Upper lobe of left lung (tissue), 6 donors: ENCODE measurements around the gene SLC26A9. TPM values are rescaled to one million over a fixed set of nuclear protein-coding genes. Genes with fewer than 3 reads are reported as not detected.
A peak's percentile ranks its signal among the peaks of the same experiment; 100 is the strongest.

ENCODE experiments used
- ATAC-seq, 2 donors: fragments of 200-7000 bp; cut with Tn5 transposase; one replicate each; pipeline ENCODE4 v1.9.1; 2022; ENCODE audit warnings: mild to moderate bottlenecking in 2 of 2, moderate library complexity in 2 of 2; ENCODE audit not compliant: low FRiP score in 2 of 2
- DNase-seq, 2 donors: peaks; one replicate each; pipeline ENCODE4 v3.0.0-alpha.2; 2019 to 2020
- H3K27ac ChIP-seq, 4 donors: fragments of 200-600 bp; sonication (generic); one replicate each; pipeline ENCODE4 v1.5.1; 2016 to 2019
- H3K27me3 ChIP-seq, 4 donors: fragments of 200-600 bp; sonication (generic); one replicate each; pipeline ENCODE4 v1.5.1; 2017 to 2019
- H3K36me3 ChIP-seq, 4 donors: fragments of 200-600 bp; sonication (generic); one replicate each; pipeline ENCODE4 v1.5.1; 2016 to 2019
- H3K4me1 ChIP-seq, 4 donors: fragments of 200-600 bp; sonication (generic); one replicate each; pipeline ENCODE4 v1.5.1; 2018 to 2019
- H3K4me3 ChIP-seq, 4 donors: fragments of 200-600 bp; sonication (generic); one replicate each; pipeline ENCODE4 v1.5.1; 2017 to 2019; ENCODE audit warnings: mild to moderate bottlenecking in 2 of 4, moderate library complexity in 1 of 4
- H3K9me3 ChIP-seq, 4 donors: fragments of 200-600 bp; sonication (generic); one replicate each; pipeline ENCODE4 v1.5.1; 2018 to 2019
- EP300 ChIP-seq, 4 donors: sonication (generic); formaldehyde crosslinking; IDR thresholded peaks; one replicate each; pipeline ENCODE4 v1.5.1; 2017; ENCODE audit warnings: antibody characterized with exemption in 4 of 4, control low read depth in 2 of 4
- POLR2A ChIP-seq, 4 donors: fragments of 450-650 bp; IDR thresholded peaks; one replicate each; pipeline ENCODE4 v1.5.1; 2016 to 2017; ENCODE audit warnings: antibody characterized with exemption in 4 of 4, mild to moderate bottlenecking in 2 of 4
- POLR2AphosphoS5 ChIP-seq, 2 donors: sonication (generic); formaldehyde crosslinking; IDR thresholded peaks; one replicate each; pipeline ENCODE4 v1.5.1; 2017; ENCODE audit warnings: antibody characterized with exemption in 2 of 2
- WGBS, 2 donors: methylation state at CpG; one replicate each; pipeline ENCODE4 v1.1.5; 2017 to 2018; 5-methylcytosine and 5-hydroxymethylcytosine counted together
- total RNA-seq, 6 donors: library from RNA; depleted of rRNA in 4 of 6; stranded (reverse); fragments of >200 nt in 4 of 6; gene quantifications; one replicate each; pipeline versions ENCODE4 v1.1.0 to v1.2.1, GENCODE V29; 2016 to 2021
- TF ChIP-seq, protein P1 (sequence below), 6 experiments: fragments of 450-650 bp in 4 of 6; fragments of 200-600 bp in 2 of 6; sonication (generic) in 2 of 6; IDR thresholded peaks; one replicate each; pipeline ENCODE4 v1.5.1; 2016 to 2019; ENCODE audit warnings: antibody characterized with exemption in 6 of 6
- donor health status: DM: no; HTN: no; CAD: no; lungs with moderate emphysema.
- donor health status: DM: no; HTN: yes; CAD: no; lungs with severe emphysema.

SLC26A9 gene
- total RNA-seq, 6 donors from 2014 or later, result 10.6 to 31.9 (median 20.9) TPM

DNA sequence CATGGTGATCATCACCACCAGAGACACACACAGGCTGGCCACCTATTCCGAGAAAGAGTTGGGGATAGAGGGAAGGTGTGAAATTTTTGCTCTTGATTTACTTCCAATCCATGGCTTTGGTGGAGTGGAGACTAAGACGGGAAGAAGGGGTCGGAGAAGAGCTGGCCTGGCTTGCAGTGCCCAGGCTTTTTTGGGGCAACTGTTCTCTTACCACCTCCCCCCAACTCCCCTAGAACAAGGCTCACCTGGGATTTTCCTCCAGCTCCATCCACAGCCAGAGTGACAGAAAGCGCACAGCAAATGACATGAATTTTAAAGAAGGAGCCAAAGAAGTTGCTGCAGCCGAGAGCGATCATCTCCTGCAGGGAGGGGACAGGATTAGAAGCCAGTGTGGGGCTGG lies 16.0 kb downstream of the SLC26A9 start:
- H3K27me3 ChIP-seq, result no peaks in the 10 kb centered on the region
- H3K4me1 ChIP-seq, result no peaks in the 10 kb centered on the region
- no peak overlapping the region for H3K4me3 ChIP-seq
- DNase-seq, result peak in 1 of 2 donors; percentile 3
- H3K36me3 ChIP-seq, result no peaks in the 10 kb centered on the region
- H3K9me3 ChIP-seq, result no peaks in the 10 kb centered on the region
- WGBS, 2 donors, result 87 to 94% methylated on average over 6 of the region's 6 CpGs
- no peak overlapping the region for H3K27ac ChIP-seq
- no peak for TF ChIP-seq EP300 (IDR thresholded peaks at IDR 0.05)
- TF ChIP-seq POLR2AphosphoS5 (IDR thresholded peaks at IDR 0.05), result no peak
- TF ChIP-seq, protein P1, sequence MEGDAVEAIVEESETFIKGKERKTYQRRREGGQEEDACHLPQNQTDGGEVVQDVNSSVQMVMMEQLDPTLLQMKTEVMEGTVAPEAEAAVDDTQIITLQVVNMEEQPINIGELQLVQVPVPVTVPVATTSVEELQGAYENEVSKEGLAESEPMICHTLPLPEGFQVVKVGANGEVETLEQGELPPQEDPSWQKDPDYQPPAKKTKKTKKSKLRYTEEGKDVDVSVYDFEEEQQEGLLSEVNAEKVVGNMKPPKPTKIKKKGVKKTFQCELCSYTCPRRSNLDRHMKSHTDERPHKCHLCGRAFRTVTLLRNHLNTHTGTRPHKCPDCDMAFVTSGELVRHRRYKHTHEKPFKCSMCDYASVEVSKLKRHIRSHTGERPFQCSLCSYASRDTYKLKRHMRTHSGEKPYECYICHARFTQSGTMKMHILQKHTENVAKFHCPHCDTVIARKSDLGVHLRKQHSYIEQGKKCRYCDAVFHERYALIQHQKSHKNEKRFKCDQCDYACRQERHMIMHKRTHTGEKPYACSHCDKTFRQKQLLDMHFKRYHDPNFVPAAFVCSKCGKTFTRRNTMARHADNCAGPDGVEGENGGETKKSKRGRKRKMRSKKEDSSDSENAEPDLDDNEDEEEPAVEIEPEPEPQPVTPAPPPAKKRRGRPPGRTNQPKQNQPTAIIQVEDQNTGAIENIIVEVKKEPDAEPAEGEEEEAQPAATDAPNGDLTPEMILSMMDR (IDR thresholded peaks at IDR 0.05), result no peak
- no peak for TF ChIP-seq POLR2A (IDR thresholded peaks at IDR 0.05)
- no peak for ATAC-seq

DNA sequence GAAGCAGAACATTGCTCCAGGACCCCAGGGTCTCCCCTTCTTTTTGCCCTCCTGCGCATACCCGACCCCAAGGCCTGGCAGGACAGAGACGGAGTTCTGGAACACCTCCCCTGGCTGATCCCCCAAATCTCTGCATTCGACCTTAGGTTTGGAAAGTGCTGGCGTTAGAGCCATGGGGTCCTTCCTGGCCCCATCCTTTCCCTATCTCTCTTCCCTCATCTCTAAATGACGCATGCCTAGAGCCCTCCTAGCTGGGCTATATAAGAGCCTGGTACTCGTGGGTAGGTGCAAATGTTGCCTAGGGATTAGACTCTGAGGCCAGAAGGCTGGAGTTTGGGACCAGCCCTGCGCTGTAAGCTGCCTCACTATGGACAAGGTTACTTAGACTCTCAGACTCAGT lies 16.6 kb downstream of the SLC26A9 start:
- peak in 1 of 2 donors; percentile 8 for DNase-seq
- no peaks in the 10 kb centered on the region for H3K36me3 ChIP-seq
- H3K4me1 ChIP-seq, result no peaks in the 10 kb centered on the region
- no peak for TF ChIP-seq POLR2A (IDR thresholded peaks at IDR 0.05)
- no peak for TF ChIP-seq EP300 (IDR thresholded peaks at IDR 0.05)
- TF ChIP-seq, protein P1 (IDR thresholded peaks at IDR 0.05), result no peak
- TF ChIP-seq POLR2AphosphoS5 (IDR thresholded peaks at IDR 0.05), result no peak
- ATAC-seq, result no peak
- 90% methylated on average over 8 of the region's 8 CpGs for WGBS, 2 donors
- H3K27ac ChIP-seq, result no peak overlapping the region
- no peaks in the 10 kb centered on the region for H3K9me3 ChIP-seq
- H3K27me3 ChIP-seq, result no peaks in the 10 kb centered on the region
- H3K4me3 ChIP-seq, result no peak overlapping the region

DNA sequence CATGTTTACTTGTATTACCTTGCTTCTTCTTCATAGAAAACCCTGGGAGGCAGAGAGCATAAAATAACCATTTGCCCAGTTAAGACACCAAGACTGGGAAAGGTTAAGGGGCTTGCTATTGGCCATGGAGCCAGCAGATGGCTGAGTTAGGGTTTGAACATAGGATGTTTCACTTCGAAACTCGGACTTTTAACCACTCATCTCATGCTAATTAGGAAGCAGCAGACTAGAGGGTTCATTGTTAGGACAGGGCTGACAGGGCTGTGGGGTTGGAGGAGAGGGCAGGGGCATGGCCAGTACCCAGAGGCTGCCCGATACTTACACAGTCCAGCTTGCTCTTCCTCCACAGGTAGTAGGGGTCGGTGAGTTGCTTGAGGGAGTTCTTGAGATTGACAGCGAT lies 17.0 kb downstream of the SLC26A9 start:
- Histone ChIP-seq H3K27me3 (no peaks in the 10 kb centered on the region), H3K4me1 (peaks cover 0 to under 1% (median 0%) of the 10 kb centered on the region in 4 donors), H3K27ac (no peak overlapping the region), H3K9me3 (no peaks in the 10 kb centered on the region), H3K4me3 (no peak overlapping the region), H3K36me3 (no peaks in the 10 kb centered on the region)
- TF ChIP-seq POLR2AphosphoS5 (IDR thresholded peaks at IDR 0.05) (no peak), POLR2A (IDR thresholded peaks at IDR 0.05) (no peak), EP300 (IDR thresholded peaks at IDR 0.05) (no peak)
- TF ChIP-seq, protein P1 (IDR thresholded peaks at IDR 0.05), result no peak
- DNase-seq (no peak), ATAC-seq (no peak)
- 75 to 88% methylated on average over 5 of the region's 5 CpGs for WGBS, 2 donors

DNA sequence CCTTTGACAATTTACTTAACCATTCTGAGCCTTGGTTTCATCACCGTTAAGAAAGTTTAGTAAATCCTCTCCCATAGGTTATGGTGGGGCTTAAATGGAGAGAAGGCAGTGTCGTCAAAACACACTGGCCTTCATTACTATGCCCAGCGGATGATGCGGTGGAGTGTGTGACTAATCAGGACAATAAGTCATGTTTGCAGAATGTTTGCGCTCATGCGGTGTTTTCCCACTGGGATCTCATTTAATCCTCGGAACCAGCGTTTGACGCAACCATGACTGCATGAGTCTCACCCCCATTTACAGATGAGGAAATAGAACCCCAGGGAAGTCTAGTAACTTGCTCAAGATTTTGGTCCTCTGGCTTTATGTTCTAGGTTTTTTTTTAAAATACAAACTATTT lies 17.5 kb downstream of the SLC26A9 start:
- H3K9me3 ChIP-seq, result no peaks in the 10 kb centered on the region
- no peak overlapping the region for H3K27ac ChIP-seq
- peak in 1 of 2 donors; percentile 24 for DNase-seq
- peaks cover 0 to 5% (median under 1%) of the 10 kb centered on the region in 4 donors for H3K4me1 ChIP-seq
- ATAC-seq, result peak in 1 of 2 donors; percentile 75
- H3K36me3 ChIP-seq, result no peaks in the 10 kb centered on the region
- no peaks in the 10 kb centered on the region for H3K27me3 ChIP-seq
- WGBS, 2 donors, result 79 to 89% methylated on average over 9 of the region's 9 CpGs
- no peak overlapping the region for H3K4me3 ChIP-seq
- TF ChIP-seq POLR2AphosphoS5 (IDR thresholded peaks at IDR 0.05) (no peak), EP300 (IDR thresholded peaks at IDR 0.05) (no peak), POLR2A (IDR thresholded peaks at IDR 0.05) (no peak)
- TF ChIP-seq, protein P1 (IDR thresholded peaks at IDR 0.05), result no peak

DNA sequence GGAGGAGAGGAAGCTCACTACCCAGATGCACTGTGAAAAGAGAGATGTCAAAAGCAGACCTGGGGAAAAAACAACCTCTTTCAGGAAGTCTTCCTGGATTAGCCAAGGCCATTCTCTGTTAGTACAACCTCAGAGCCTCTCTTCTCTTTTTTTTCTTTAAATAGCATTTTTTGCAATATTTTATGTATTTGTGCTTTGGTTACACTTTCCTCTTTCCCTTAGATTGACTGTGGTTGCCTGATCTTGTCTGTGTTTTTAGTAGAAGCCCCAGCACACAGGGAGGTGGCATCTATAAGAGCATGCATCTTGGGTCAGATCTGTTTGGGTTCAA lies 18.8 kb downstream of the SLC26A9 start:
- TF ChIP-seq, protein P1 (IDR thresholded peaks at IDR 0.05), result no peak
- TF ChIP-seq POLR2A (IDR thresholded peaks at IDR 0.05) (no peak), EP300 (IDR thresholded peaks at IDR 0.05) (no peak), POLR2AphosphoS5 (IDR thresholded peaks at IDR 0.05) (no peak)
- peak overlapping the region in 1 of 4 donors; percentile 13 for H3K27ac ChIP-seq
- ATAC-seq (no peak), DNase-seq (no peak)
- H3K4me1 ChIP-seq, result peaks cover 2 to 17% (median 7%) of the 10 kb centered on the region in 4 donors
- no peak overlapping the region for H3K4me3 ChIP-seq
- H3K27me3 ChIP-seq, result no peaks in the 10 kb centered on the region
- H3K36me3 ChIP-seq, result no peaks in the 10 kb centered on the region
- H3K9me3 ChIP-seq, result no peaks in the 10 kb centered on the region
